ENCODE data around the gene VSIR.

Gene VSIR

DNA sequence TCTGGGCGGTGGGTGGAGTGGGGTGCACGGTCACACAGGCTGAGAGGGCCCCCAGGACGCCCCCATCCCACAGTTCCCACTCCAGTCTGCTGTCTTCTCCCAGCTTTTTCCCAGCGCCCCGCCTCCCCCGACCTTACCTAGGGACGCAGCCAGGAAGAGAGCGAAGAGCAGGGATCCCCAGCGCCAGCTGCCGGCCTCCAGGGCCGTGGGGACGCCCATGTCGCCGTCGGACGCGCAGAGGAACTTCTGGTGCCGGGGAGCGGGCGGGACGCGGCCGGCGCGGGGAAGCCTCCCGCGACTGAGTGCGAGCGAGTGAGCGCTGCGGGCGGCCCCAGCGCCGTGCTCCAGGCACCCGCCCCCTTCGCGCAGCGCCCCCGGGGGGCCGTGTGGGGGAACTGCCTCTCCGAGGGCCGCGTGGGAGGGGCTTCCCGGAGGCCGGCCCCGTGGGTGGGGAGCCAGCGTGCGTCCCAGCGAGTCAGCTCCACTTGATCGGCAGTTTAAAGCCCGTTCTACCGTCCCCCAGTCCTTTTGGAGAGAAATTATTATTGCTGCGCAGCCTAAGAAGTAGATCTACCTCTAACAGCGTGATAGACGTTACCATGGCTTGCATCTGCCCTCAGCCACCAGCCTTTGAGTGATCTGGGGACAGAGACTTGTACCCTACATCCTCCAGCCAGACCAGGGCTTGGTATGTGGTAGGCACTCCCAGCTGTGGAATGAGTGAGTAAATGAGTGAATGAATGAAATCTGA lies at the start of gene VSIR:
Gene VSIR, minus strand, starts transcription at position 300 of the 751 bp plus-strand sequence. Its CDS starts 81 bp downstream, at position 219.
- DNase-seq: peak; percentile 81 to 82

DNA sequence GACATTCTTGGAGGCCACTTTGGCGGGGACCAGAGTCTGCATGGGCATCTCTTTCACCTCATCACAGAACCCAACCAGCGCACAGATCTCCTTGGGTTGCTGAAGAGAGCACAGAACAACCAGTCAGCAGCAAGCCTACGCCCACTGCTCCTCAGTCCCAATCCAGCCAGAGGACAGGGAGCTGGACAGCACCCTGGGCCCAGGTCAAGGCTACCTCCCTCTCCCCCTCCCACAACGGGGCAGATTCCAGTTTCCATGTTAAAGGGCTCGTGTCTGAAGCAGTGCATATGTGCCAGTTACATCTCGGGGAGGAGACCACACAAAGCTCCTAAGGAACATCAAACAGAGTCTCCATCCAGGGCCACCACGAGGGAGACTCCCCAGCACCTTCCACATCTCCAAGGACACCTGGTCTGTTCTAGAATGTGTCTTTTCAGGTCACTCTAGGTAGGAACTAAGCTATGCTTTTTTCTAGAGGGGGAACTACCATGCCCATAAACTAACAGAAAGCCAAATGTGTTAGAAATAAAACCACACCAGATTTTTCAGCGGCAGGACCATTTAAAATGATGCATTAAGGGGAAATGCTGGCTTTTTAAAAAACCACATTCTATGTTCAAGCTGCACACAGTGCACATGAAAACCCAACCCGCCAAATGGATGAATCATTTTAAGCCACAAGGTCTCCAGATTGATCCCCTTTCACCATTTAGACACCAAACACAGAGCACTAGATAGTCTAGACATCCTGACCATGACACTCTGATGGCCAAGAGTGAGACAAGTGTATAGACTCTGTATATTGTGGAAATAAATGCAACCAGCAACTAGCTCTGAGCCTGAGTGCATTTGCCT lies 48.8 kb upstream of the VSIR start:
- no peak for DNase-seq

GRCh38 chr10:71820966-71821365 lies 47.6 kb upstream of the VSIR start:
- DNase-seq: no peak

DNA sequence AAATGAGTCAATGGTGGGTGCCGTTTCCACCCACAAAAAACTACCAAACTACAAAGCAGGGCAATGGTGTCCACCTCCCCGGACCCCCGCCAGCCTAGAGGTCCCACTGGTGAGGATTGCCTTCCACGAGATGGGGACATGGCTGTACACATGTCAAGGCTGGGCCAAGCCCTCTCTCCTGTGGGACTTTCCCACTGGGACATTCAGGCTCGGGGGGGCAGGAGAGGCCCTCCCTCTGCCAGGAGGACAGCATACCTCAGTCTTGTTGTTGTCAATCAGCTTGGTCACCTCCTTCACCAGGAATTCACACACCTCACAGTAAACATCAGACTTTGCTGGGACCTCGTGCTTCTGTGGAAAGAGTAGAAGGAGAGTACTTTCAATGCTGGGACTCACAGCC lies 46.7 kb upstream of the VSIR start:
- DNase-seq: no peak

- DNase-seq: no peak
These were observed 46.1 kb upstream of the VSIR start for GRCh38 chr10:71819441-71819861.

DNA sequence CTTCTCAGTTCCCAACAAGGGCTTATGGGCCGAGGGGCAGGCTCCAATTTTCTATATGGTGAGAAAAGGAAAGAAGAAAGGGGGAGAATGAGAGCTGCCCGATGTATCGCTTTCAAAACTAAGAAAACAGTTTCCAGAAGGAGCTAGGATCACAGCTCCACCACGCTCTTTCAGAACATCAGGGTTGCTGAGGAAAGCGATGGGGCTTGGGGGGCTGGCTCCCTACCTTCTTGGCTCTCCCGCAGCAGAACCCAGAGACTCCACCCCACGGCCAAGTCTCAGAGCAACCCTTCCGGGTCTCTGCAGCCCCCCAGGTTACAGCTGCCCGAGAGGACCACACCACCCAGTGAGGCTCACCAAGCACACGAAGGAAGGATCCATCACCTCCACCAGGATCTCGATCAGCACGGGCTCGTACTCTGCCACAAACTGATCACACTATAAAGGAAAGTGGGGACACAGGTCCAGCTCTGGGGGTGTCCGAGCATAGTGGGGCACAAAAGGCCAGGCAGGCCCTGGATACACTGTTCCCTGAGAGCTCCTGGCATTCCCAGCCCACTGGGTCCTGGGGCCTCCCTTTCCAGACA lies 45.4 kb upstream of the VSIR start:
- DNase-seq: no peak

GRCh38 chr10:71817831-71818655 lies 44.7 kb upstream of the VSIR start:
- no peak for DNase-seq

GRCh38 chr10:71816936-71817618 lies 43.8 kb upstream of the VSIR start:
- DNase-seq: no peak

DNA sequence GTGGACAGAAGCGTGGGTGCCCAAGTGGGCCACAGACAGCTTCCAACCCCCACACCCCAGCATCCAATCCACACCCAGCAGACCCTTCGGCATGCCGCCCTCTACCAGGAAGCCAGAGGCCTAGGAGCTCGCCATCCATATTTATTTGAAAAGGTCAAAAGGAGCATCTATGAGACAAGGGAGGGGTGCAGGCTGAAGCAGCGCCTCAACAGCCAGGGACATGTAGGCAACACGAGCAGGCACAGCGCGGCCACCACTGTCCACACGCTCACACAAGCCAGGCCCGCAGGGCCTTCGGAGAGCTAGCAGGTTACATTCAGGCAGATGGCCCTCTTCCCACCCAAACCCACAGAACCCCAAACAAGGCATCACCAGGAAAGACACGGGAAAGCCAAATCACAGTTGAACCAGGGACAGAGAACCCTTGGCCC lies 43.1 kb upstream of the VSIR start:
- no peak for DNase-seq

DNA sequence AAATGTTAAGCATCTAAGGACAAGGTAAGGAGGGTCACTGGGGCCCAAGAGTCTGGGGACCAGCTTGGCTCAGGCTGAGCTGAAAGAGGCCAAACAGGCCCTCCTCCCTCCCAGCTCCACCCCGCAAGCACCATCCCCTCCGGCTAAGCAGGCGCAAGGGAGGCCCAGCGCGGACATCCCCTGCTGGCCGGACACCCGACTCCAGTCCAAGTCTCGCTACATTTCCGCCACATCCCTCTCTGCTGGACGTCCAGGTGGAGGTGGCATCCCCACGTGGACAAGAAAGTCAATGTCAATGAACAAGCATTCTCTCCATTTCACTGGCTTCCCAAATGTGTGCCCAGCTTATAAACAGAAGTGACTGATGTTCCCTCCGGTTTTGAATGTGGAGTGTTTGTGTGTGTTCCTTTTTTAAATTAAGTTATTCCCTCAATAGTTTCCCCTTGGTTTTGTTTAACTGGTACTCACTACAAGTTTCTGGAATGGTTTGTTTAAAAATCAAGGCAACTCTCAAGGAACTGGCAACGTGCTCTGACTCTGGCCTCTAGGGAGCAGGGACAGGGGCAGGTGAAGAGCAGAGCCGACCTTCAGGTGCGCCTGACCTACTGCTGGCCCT lies 42.3 kb upstream of the VSIR start:
- no peak for DNase-seq

GRCh38 chr10:71814922-71815411 lies 41.6 kb upstream of the VSIR start:
- DNase-seq: no peak

GRCh38 chr10:71812913-71813590 lies 39.7 kb upstream of the VSIR start:
- DNase-seq: no peak

DNA sequence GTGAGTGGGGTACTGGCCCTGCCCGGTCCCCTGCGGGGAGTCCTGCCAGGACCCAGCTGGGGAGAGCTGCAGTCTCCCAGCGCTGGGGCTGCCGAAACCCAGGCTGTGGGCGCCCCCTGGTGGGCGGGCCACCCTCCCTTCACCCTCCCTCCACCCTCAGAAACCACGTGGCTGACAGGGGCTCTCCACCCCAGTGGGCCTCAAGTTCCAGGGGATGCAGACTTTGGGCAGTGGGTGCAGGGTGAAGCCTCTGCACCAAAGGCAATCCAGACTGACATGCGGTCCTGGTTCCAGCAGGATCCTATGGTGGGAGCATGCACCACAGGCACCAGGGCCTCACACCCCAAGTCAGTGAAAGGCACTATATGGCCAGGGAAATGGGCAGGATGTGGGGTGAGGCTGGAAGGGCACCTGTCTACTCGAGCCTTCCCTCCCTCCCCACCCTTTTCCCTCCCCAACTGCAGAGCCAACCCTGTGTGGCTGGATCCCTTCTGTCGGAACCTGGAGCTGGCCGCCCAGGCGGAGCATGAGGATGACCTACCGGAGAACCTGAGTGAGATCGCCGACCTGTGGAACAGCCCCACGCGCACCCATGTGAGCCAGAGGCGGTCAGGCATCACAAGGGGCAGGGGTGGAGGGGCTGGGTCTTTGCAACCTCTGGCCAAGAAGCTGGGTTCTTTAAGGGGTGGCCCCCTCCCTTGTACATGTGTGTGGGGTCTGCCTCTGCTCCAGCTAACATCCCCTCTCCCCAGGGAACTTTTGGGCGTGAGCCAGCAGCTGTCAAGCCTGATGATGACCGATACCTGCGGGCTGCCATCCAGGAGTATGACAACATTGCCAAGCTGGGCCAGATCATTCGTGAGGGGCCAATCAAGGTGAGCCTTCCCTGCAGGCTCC lies 38.9 kb upstream of the VSIR start:
- peak; percentile 67 to 78 for DNase-seq

GRCh38 chr10:71811351-71811750 lies 38.0 kb upstream of the VSIR start:
- DNase-seq: no peak

DNA sequence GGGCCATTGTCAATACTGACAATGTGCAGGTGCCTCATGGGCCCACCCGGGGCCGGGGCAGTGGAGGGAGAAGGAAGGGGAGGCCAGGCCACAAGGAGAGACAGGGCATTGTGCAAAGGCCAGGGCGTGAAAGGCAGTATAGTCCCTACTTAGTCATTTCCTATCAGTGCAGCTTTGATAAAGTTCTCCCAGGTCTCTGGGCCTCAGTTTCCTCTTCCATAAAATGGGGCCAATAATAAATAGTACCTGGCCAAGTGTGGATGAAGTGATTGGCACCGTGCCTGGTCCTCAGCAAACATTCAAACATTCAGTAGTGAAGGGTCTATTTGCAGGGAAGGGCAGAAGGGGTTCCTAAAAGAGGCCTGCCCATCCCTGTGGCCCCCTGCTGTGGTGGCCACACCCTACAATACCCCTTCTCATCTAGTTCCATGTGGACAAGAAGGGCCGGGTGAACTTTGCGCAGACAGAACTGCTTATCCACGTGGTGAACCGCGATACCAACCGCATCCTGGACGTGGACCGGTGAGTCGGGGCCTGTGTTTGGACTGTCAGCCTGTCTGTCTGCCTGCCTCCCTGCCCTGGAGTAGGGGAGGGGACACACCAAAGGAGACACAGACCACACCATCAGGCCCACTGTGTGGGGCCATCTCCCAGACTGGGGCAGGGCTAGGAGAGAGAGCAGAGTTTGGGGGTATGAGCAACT lies 36.9 kb upstream of the VSIR start:
- no peak for DNase-seq

- DNase-seq: no peak
These were observed 36.3 kb upstream of the VSIR start for GRCh38 chr10:71809628-71810027.

DNA sequence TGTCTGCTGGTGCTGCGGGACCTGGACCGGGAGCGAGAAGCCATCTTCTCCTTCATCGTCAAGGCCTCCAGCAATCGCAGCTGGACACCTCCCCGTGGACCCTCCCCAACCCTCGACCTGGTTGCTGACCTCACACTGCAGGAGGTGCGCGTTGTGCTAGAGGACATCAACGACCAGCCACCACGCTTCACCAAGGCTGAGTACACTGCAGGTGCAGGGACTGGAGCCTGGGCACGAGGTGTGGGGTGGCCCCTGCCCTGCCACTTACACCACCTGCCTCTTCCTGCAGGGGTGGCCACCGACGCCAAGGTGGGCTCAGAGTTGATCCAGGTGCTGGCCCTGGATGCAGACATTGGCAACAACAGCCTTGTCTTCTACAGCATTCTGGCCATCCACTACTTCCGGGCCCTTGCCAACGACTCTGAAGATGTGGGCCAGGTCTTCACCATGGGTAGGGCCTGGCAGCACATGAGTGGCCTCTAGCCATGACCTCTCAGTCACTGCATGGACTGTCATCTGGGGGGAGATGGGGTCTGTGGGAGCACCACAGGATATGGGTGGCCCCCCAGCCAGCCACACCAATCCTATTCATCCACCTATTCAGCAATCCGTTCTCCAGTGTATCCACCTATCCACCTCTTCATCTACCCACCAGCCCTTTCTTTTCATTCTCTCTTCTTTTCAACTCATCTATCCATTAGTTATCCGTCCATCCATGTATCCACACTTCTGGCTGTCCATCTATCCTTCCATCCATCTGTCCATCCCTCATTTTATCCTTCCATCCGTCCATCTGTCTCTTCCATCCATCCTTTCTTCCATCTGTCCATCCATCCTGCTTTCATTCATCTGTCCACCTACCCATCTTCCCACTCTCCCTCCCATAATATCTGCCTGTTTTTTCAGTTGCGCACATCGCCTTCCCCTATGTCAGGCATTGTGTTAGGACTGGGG lies 34.5 kb upstream of the VSIR start:
- no peak for DNase-seq

Measured in Kasumi-1 (cell line).